IPS-NIHi11 (cell line): ENCODE measurements around the gene PALLD.
"Not testable (repeated sequence)": the region's sequence is repeated elsewhere in the genome, so short reads cannot be mapped to it uniquely, and the experiment has no call there.

ENCODE experiments used
- DNase-seq: peaks from one replicate; pipeline ENCODE4 v3.0.0; 2012; ENCODE audit warnings: mixed read lengths, low spot score

Gene PALLD

DNA sequence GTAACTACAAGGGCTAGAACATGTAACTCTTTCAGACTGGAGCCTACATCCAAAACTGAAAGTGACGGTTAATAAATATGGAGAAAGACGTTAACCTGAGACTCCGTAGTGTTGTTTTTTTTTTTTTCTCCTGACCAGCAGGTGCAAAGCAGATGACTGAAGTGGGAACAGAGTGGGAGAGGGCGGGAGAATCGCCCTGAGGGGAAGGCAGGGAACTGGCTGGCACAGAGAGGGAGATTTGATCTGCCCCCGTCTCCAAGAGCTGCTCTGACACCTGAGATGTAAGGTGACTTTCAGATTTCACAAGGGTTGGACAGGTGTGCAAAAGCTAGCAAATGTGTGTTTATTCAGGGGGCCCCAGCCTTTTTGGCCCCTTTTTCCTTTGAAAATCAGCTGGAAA lies 180.2 kb downstream of the PALLD start:
- no peak for DNase-seq

DNA sequence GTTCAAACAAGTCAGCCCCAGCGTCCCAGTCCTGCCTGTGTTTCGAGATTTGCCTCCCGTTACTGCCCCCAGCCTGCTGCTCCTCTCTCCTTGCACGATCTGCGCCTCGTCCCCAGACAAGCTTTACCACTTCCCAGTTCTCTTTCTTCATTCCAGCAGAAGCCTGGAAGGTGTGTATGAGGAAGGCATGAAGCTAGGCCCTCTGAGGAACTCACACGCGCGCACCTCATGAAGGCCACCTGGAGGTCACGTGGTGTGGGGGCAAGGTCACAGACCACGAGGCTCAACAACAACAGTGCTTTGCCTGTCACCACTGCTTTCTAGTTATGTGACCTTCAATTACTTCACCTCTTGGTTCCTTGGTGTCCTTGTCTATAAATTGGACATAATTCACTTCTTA lies 181.0 kb downstream of the PALLD start:
- no peak for DNase-seq

- no peak for DNase-seq
Measured at GRCh38 chr4:168678751-168679366, 182.0 kb downstream of the PALLD start.

DNA sequence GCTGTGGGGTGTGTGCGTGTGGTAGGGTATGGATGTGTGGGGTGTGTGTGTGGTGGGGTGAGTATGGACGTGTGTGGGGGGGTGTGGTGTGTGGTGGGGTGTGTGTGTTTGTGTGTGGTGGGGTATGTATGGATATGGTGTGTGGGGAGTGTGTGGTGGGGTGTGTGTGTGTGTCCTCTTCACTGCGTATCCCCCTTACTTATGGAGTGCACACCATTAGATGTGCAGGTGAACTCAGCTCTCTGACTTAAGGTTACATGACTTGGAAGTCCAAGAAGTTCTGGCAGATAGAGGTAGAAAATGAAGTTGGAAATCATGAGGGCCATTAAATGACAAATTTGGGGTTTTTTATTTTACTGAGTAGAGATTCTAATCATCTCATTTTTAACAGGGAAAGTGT lies 182.5 kb downstream of the PALLD start:
- DNase-seq: no peak

DNA sequence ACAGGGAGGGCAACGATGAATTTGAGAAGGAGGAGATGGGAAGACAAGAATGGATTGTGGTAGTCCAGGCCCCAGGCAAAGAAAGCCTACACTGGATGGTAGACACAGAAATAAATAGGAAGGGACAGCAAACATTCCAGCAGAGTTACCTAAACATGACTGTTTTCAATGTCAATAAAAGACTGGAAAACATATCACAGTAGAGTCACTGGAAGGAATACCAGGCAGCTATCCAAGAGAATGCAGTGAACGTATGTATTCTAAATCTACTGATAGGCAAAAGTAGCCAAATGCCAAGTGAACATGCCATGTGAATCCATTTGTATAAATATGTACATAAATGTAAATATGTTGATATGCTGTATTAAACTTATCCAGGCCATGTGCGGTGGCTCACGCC lies 183.0 kb downstream of the PALLD start:
- DNase-seq: no peak

DNA sequence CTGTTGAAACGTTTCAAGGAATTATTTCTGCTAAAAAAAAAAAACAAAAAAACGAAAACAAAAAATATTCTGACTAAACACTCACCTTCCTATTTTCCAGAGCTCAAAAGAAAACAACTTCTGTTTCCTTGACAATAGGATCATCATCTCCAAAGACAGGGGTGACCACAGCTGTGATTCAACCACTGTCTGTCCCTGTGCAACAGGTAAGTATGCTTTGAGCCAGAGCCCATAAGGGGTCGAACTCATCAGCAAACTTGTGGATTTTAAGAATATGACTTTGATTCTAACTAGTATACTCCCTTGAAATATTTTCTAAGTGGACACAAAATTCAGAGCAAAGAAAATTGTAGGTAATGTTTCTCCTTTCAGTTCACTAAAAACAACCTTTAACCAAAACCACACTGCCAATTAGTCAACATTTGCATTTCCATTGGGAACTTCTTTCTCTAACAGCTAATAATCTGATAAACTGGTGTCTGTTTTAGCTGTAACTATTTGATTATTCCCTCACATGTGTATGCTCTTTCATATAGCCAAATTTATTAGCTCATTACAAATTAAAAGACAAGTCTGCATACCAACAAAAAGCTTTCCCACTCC lies 186.1 kb downstream of the PALLD start:
- DNase-seq: no peak

GRCh38 chr4:168683595-168683994 lies 186.7 kb downstream of the PALLD start:
- DNase-seq: no peak

GRCh38 chr4:168685136-168685809 lies 188.4 kb downstream of the PALLD start:
- no peak for DNase-seq

- no peak for DNase-seq
Measured at GRCh38 chr4:168688584-168688983, 191.7 kb downstream of the PALLD start.

- no peak for DNase-seq
Measured at GRCh38 chr4:168689791-168690190, 192.9 kb downstream of the PALLD start.

GRCh38 chr4:168690199-168690598 lies 193.3 kb downstream of the PALLD start:
- DNase-seq: no peak

DNA sequence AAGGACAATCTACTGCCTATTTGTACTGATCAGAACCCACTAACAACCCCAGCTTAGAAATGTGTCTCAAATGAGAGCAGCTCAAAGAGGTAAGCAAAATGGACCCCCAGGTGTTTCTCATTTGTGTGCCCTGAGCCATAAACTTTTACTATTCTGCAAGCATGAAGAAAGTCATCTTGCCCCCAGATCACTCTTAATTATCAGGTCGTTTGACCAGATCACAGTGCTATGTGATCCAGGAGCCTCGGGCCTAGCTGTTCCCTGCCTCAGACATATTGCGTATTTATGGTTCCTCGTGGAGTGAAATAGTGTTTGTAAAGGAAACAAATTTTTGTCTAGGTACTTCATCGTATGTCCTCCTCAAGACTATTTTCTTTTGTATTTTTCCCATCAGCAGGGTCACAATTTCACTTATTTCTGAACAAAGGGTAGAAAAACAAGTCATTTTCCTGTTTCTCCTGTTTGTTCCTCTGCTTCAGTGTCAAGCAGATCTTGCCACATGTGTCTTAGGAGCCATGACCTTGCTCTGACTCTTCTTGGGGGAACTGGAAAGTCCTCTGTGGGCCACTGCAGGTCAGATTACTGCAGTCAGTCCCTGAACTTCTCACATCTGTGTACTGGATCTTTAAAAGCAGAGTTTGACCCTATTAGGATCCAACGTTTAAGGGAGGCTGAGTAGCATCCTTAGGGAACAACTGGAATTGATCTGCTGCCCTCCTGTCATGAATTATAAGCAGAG lies 194.9 kb downstream of the PALLD start:
- DNase-seq: no peak

- DNase-seq: no peak
Measured at GRCh38 chr4:168693750-168694490, 197.1 kb downstream of the PALLD start.

DNA sequence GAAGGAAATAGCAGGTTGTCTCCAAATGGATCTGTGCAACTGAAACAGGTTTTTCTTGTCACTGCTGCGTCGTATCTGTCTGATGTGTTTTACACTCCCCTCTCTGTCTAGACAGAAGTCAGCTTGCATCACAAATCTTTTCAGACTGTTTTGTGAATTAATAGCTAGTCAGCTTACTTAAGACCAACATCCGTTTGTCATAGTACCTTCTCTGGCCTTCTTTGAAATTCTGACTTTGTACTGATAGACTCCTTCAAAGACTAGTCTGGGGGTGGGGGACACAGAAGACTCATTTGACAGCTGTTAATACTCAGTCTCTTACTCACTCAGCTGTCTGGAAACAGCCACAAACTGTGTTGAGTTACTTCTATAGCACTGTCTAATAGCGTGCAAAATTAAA lies 197.8 kb downstream of the PALLD start:
- no peak for DNase-seq

DNA sequence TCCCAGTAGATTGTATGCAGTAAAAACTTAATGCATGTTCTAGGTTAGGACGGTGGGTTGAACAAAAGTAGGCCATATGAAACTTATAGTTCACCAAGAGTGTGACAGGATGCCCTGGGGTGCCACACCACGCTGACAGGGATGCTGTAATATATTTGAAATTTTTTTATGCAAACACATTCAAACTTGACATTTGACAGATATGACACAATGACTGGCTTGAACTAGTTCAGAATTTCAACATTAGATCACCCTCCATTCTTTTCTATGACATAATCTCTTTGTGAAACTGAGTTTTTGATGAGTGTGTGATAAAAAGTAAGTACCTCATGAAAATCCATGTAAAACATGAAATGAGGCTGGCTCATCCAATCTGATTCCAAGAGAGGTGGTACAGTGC lies 198.4 kb downstream of the PALLD start:
- no peak for DNase-seq

DNA sequence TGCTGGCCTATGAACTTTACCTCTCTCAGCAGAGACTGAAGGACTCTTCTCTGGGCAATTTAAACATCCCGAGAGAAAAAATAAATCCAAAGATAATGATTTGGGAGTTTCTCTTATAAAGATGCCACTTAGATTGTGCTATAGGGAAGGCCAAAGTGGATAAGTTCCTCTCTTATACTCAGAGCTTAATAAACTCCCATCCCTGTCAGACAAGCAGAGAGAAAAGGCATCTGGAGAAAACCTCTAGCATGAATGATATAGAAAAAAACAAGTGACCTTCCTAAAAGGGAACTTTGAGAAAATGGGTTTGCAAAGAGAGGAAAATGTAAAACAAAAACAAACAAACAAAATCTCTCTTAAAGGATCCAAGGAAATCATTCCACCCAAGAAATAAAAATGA lies 199.4 kb downstream of the PALLD start:
- no peak for DNase-seq

DNA sequence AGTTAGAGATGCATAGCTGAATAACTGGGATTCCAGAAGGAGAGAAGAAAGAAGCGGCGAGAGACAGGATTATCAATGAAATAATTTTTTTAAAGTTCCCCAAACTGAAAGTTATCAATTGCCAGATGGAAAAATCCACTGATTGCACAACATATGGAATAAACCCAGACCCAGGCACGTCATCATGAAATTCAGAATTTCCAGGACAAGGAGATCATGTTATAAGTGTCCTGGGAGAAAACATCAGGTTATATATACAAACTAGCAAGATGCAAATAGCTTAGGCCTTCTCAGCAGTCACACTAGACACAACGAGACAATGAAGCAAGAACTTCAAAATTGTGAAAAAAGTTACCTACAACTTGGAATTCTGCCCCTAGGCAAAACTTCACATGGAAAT lies 200.0 kb downstream of the PALLD start:
- no peak for DNase-seq

DNA sequence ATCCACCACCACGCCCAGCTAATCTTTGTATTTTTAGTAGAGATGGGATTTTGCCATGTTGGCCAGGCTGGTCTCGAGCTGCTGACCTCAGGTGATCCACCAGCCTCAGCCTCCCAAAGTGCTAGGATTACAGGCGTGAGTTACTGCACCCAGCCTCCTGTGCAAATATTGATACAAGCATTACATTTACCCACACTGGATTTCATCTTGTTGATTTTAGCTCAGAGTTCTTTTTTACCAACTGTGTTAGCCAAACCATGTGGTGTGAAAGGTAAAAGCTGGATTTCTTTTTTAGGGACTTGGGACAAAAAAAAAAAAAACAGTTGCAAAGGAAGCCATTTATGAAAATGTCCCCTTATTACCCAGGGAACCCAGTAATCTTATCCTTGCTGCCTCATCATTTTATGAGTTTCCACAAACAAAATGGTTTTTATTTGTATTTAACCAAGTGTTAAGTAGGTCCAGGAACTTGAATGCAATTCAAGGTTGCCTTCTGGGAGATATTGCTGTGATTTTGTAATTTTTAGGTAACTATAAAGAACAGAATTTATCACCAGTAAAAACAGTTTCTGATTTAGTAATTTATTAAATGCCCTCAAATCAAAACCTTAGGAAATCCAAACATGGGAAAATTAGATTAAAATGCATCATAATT lies 202.5 kb downstream of the PALLD start:
- no peak for DNase-seq

GRCh38 chr4:168701061-168701460 lies 204.2 kb downstream of the PALLD start:
- DNase-seq: no peak

DNA sequence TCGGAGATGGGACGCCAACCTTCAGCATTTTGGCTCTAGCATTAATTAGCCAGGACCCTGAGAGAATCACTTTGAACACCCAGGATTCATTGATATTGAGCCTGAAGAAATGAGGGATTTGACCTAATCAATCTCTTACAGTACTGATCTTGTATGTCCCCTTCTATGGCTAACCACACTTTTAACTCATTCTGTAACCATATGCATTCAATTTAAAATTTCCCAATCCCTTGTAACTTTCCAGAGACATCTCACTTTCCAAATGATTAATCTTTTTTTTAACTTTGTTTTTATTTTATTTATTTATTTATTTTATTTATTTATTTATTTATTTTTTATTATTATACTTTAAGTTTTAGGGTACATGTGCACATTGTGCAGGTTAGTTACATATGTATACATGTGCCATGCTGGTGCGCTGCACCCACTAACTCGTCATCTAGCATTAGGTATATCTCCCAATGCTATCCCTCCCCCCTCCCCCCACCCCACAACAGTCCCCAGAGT lies 205.8 kb downstream of the PALLD start:
- not testable (repeated sequence) for DNase-seq

- DNase-seq: no peak
Measured at GRCh38 chr4:168705121-168705520, 208.3 kb downstream of the PALLD start.

DNA sequence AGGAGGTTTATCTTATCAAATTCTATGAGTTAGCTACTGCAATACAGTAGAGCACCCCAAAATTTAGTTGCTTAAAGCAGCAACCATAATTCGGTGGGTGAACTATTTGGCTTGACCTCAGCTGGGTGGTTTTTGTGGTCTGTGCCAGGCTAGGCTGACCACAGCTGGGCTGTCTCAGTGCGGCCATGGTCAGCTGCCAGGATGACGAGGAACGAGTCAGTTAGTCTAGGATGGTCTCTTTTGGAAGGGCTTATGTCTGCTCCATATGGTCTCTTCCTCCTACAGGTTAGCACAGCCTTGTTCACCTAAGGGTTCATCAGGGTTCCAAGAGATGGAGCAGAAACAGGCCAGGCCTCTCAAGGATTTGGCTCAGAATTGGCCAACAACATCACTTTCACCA lies 210.4 kb downstream of the PALLD start:
- DNase-seq: no peak
